Measurements from ENCODE around the gene COPA.
"Not testable (repeated sequence)": the region's sequence is repeated elsewhere in the genome, so short reads cannot be mapped to it uniquely, and the experiment has no call there.

COPA gene
- 233 to 297 (median 279) reads per million in 4 experiments for total RNA-seq

GRCh38 chr1:160342953-160343869 is at the start of gene COPA, which contains the start of gene NCSTN:
Gene COPA, minus strand, starts transcription at chr1:160343250. Its CDS starts 80 bp downstream, at chr1:160343170.
Gene NCSTN, plus strand, starts transcription at chr1:160343383. Its CDS starts 14 bp downstream, at chr1:160343397.
- peak; percentile 85 for DNase-seq

GRCh38 chr1:160388406-160388805 is 45.4 kb upstream of the COPA start:
- not testable (repeated sequence) for DNase-seq

GRCh38 chr1:160384812-160385211 is 41.8 kb upstream of the COPA start:
- not testable (repeated sequence) for DNase-seq

- DNase-seq, result no peak
Observed at GRCh38 chr1:160377585-160378206, 34.6 kb upstream of the COPA start.

GRCh38 chr1:160376525-160377131 is 33.6 kb upstream of the COPA start:
- DNase-seq, result no peak

- no peak for DNase-seq
Observed at GRCh38 chr1:160375788-160376524, 32.9 kb upstream of the COPA start.

GRCh38 chr1:160374306-160375110 is 31.5 kb upstream of the COPA start:
- DNase-seq, result no peak

- no peak for DNase-seq
Observed at GRCh38 chr1:160373696-160374095, 30.6 kb upstream of the COPA start.

- DNase-seq, result no peak
Observed at GRCh38 chr1:160371756-160372155, 28.7 kb upstream of the COPA start.

- no peak for DNase-seq
Observed at GRCh38 chr1:160371346-160371631, 28.2 kb upstream of the COPA start.

- no peak for DNase-seq
Observed at GRCh38 chr1:160370561-160371345, 27.7 kb upstream of the COPA start.

- DNase-seq, result no peak
Observed at GRCh38 chr1:160369087-160369486, 26.0 kb upstream of the COPA start.

GRCh38 chr1:160367934-160368923 is 25.2 kb upstream of the COPA start:
- no peak for DNase-seq

GRCh38 chr1:160367516-160367900 is 24.5 kb upstream of the COPA start:
- no peak for DNase-seq

- no peak for DNase-seq
Observed at GRCh38 chr1:160366731-160367515, 23.9 kb upstream of the COPA start, which contains the start of gene NHLH1. Gene NHLH1, plus strand, starts transcription at chr1:160367071. Its CDS starts 3,661 bp downstream, at chr1:160370732.

GRCh38 chr1:160365325-160365724 is 22.3 kb upstream of the COPA start:
- DNase-seq, result no peak

GRCh38 chr1:160363951-160364735 is 21.1 kb upstream of the COPA start:
- DNase-seq, result no peak

- no peak for DNase-seq
Observed at GRCh38 chr1:160363010-160363409, 20.0 kb upstream of the COPA start.

Measured in effector CD8-positive, alpha-beta T cell (primary cell).